Activated effector memory CD4-positive, alpha-beta T cell treated with anti-CD3 and anti-CD28 coated beads, Interleukin-2, amount 50 U/mL, for 16 hours (primary cell): ENCODE results near the gene AP4B1.

Experiments used
- DNase-seq: peaks from one replicate; pipeline ENCODE4 v3.0.0-alpha.2; 2020

Gene AP4B1

DNA sequence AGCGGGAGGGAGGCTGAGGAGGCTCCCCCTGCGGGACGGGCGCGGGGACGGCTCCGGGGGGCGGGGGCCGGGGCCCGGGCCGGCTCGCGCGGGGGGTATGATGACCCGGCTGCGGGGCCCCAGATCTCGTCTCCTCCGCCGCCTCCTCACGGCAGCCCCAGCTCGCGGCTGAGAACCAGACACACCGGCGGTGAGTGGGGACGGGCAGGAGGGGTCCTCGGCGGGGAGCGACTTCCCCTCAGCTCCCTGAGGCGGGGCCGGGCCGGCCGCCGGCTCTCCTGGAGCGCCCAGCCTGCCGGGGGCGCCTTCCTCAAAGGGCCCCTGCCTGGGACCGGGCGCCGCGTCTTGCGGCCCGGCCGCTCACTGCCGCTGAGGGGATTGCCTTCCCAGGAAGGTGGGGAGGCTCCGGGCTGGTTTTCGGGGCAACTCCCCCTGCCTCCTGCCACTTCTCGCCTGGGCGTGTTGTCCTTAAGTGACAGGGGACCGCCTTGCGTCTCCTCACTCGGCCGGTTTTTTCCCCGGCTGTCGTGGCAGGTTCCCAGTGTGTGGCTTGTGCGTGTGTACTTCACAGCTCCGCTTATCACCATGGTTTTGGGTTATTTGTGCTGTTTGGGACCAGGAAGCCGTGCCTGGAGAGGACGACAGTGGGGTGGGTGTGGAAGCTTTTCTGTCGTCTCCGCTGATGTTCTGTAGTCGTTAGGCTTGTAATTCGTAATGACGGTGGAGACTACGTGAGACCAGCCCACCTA, 25.3 kb upstream of the AP4B1 start:
- peak; percentile 88 for DNase-seq

DNA sequence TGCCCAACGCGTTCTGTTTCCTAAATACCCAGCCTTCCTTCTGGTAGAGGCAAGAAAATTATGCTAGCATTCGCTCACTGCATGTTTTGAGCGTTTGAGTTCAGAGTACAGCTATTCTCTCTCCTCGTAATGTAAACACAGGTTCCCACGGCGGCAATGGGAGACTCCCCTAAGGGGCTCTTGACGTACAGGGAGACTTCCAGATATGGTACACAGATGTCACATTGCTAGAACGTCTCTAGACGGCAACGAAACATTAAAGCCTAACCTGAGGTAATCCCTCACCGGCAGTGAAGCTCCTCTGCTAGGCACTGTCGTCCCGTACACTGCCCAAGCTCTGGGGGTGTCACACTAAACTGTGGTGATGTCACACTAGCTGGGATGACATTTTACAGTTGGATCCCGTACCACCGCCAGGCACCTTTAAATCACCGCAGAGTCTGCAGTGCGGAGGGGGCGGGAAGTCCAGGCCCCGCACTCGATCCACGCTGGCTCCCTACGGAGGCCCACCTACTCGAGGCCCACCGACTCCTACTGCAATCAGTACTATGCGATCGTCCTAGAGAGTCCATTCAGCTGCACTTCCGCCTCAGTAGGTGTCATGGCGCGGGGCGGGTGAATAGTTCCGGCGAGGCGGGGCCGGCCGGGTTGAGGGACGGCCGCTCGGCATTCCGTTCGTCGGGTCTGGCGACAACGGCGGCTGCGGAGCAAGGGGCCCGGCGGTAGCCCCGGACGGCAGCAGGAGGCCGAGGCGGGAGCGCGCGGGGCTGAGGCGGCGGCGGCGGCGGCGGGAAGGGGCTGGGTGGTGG, 24.5 kb upstream of the AP4B1 start, which contains the start of gene HIPK1:
TSS of gene HIPK1 (plus strand) at position 384 of the 809 bp plus-strand sequence.
- DNase-seq: peak; percentile 97

DNA sequence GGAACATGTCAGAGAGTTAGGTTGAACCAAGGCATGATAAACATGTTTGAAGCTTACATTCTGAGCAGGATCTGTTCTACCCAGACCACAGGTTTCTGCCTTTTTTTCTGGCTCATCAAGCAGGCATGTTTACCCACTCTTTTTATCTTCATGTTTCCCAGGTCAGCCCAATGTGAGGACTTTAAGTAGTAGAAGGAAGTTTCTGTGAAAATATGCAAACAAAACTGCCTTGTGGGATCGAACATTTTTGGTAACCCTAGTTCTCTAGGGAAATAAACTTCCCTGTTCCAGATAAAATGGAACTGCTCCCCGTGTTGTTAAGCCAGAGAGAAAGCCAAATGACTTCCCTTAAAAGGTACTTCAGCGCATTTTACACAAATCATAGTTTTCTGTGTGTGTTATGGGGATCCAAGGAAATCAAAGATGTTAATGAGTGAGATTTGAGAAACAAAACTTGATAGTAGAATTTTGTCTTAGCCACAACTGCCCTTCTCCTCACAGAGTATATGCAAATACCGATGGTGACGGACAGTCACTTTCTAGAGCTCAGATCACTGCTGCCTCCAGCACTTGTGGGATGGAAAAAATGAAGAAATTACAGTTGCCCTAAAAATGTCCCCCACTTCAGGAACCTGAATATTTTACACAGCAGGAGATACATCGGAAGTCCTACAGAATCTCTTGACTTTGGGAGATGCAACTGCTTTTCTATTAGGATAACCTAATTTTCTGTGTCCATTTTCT, 23.8 kb upstream of the AP4B1 start:
- DNase-seq: no peak

DNA sequence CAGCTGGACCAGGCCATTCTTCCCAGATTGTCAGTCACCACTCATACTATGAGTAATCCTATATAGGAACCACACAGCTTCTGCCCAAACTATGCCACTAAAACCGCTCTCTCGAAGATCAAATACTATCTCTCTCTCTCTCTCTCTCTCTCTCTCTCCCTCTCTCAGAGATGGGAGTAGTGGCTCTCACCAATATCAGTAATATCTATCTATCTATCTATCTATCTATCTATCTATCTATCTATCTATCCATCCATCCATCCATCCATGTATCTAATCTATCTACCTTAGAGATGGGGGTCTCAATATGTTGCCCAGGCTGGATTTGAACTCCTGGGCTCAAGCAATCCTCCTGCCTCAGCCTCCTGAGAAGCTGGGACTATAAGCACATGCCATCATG, 19.9 kb upstream of the AP4B1 start:
- DNase-seq: no peak

DNA sequence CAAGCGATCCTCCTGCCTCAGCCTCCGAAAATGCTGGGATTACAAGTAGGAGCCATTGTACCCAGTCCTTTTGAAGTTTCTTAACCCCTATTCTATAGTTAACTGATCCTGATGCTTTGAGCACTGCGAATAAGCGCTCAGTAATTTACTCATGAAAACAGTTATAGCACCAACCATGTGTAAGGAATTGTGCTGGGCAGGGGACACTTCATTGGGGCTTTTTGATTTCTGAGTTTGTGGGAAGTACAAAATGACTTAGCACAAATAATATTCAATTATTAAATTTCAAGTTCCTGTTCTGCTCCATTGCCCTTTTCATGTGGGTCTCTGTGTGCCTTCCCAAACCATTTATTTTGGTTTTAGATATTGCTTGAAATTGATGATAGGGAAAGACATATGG, 18.4 kb upstream of the AP4B1 start:
- DNase-seq: no peak

DNA sequence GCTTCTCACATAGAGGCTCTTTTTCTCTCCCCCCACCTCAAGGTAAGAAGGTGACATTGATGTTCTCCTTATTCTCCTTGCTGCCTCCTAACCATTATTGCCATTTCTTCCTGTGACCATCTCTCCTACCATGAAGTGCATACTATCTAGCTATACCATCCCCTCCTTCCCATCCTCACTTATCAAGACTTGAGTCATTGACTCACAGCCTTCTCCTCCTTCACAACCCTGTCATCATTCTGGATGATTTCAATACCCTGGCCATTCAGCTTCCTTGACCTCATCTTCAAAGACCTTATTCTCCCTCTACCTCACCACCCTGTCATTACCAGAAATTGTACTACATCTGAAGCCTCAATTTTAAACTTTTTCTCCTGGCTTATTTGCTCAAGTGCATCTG, 13.6 kb upstream of the AP4B1 start:
- DNase-seq: no peak

DNA sequence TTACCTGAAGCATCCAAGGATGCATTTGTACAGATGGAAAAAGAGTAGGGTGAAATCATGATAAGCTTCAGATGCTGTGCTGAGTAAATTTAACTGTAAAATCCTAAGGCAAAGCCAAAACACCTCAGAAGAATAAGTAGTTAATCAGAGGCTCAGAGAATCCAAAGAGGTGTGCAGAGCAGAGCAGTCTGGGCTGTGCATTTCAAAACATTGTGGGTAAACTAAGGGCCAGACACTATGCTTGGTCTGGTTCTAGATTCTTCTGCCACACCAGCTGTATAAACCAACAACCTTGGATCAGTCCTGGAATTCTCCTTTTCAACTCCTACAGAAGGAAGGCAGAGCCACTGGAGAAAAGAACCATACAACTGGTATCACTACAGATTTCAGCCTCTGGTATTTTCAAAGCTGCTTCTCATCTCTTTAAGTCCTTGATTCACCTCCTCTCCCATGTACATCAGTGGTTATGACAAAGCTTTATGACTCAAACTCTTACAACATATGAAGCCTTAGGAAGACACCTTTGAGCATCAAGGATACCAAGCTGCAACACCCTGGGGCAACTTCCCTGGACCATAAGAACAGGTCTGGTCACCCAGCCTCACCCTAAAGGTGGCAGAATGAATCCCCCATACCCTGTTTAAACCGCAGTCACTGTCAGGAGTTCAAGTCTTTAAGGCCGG, 12.9 kb upstream of the AP4B1 start:
- DNase-seq: no peak

DNA sequence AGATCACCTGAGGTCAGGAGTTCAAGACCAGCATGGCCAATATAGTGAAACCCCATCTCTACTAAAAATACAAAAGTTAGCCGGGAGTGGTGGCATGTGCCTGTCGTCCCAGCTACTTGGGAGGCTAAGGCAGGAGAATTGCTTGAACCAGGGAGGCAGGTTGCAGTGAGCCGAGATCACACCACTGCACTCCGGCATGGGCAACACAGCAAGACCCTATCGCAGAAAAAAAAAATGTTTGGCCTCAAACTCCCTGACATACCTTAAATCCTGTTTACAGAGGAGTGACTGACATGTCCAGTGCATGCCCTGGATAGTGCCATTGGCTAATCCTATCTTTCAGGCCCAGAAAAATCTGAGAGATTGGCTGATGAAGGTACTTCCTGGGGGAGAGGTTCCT, 12.4 kb upstream of the AP4B1 start:
- DNase-seq: no peak

DNA sequence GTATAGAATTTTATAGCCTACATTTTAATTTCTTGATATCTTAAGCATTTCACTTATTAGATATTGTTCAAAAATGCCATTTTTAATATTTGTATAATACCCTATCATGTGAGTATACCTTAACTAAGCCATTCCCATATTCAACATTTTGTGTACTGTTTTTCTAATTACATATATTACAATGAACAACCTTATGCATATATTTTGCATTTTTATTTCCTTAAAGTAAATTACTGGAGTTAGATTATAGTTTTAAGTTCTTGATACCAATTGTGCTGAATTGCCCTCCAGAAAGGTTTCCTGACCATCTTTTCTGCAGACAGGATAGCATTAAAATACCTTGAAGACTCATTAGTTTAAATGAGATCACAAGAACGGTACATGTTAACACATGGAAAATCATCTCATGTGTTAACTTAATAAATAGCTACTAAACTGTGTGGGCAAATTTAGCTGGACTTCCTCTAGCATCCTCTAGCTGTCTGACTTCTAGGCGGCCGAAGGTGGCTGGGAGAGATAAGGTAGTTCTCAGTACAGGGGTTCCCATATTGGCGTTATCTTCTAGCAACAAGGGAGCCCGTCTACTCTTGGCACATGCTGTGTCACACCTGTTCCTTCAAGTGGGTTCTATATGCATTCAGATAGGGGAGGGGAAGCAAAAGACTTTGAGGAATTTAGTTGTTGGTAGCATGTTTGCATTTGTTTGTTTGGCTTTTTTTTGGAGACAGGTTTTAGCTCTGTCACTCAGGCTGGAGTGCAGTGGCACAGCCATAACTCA, 9.5 kb upstream of the AP4B1 start:
- DNase-seq: no peak

DNA sequence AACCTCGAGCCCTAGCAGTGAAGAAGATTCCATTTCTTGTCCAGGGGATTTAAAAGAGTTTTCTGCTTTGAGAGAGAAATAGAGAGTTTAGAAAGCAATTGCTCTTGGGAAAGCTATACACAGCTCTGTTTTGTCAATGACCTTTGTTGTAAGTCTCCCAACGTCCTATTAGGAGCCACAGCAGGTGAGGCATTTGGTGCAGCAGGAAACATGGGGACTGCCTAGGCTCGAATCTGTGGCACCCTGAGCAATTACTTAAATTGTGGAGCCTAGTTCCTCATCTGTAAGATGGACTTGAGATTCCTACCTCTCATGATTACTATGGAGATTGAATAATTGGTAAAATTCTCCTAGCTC, 8.7 kb upstream of the AP4B1 start:
- DNase-seq: no peak

DNA sequence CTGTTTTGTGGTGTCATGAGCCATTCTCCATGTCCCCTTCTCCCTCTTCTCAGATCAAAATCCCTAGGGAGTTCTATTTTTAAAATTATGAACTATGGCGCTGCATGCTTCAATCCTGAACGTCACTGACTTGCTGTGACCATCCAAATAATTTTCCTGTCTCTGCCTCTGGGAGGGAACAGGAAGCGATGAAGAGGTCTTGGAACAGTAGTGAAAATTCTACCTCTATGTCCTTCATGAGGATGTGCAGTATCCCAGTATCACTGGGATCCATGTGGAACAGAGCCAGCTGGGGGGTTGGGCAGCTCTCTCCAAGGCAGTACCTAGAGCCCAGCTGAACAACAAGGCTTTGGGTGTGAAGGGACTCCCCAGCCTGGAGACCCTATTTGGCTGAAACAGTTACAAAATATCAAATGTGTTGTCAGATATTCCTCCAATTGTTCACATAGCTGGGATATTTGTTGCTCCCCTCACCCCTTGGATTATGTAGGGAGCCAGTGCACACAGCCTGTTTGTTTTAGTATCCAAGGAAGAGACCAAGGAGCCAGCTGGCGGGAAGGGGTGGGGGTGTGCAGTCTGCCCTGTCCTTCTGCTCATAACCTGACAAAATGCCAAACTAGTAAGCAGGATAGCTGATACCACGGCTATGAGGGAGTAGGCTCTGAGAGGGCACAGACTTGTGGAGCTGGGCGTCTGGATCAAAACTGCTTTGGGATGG, 8.2 kb upstream of the AP4B1 start:
- no peak for DNase-seq

DNA sequence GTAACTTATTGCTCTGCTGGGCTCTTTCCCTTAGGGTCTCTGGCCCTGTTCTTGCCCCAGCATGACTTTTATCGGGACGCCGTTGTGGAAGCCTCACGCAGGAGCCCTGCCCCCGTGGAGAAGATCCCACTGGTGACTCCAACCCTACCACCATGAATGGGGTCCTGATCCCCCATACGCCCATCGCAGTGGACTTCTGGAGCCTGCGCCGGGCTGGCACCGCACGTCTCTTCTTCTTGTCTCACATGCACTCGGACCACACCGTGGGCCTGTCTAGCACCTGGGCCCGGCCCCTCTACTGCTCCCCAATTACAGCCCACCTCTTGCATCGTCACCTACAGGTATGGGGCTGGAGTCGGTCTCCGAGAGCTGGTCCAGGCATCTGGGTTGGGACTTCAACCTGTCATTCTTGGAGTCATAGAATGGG, 849 bp upstream of the AP4B1 start:
- no peak for DNase-seq

DNA sequence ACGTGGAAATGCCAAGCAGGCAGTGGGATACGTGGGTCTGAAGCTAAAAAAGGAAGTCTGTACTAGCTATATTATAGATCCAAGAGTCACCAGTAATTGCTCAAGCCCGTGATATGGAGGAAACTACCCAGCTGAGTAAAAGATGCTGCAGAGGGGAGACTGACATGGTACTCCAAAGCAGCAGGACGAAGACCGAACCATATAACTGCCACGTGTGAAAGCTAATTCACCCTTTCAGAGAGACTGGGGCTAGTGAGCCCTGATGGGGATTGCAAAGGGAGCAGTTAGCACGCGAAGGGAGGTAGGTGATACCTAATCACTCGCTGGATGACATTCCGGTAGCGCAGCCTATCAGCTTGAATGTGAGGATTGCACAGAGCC, 316 bp downstream of the AP4B1 start:
- DNase-seq: no peak

DNA sequence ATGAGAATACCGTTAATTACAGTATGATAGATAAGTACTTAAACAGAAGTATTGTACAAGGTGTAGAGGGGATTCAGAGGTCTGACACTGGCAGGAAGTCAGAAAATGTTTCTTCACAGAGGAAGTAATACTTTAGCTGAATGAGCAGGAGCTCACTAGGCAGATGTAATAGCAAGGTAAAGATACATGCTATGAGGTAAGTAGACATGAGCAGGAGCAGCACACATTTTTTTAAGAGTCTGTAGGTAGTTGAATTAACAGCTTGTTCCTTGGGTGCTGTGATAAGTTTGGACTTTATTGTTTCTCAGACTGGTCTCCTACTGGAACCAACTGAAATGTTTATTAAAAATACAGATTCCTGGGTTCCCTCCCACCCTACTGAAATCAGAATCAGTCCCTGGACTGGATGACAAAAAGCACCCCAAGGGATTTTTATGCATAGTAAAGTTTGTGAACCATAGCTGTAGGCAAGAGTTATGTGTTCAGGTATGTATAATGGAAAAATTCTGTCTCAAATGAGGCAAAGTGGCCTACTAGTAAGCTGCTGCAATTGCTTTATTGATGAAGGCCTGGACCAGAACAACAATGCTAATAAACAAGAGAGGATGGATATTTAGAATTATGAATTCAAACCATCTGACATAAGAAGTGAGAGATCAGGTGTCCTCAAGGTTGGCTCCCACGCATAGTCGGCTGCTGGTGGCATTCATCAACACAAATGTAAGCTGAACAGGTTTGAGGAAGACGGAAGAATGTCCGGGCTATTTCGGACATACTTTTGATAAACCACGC, 902 bp downstream of the AP4B1 start:
- DNase-seq: peak; percentile 67

DNA sequence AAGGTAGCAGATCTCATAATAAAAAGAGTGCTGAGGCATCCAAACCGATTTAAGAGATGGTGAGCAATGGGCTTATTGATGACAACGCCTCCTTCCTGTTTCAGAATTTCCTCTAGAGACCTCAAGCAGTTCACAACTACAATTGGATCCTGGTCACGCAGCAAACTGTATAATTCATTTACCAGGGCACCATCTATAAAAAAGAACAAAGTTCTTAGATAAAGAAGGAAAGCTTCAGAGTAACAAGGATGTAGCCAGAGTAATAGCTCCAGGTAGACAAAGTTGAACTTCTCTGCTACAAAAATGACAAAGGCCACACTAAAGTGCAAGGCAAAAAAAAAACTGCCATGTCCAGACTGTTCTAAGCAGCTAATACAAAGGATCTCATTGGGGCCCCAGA, 3.4 kb downstream of the AP4B1 start:
- DNase-seq: no peak

DNA sequence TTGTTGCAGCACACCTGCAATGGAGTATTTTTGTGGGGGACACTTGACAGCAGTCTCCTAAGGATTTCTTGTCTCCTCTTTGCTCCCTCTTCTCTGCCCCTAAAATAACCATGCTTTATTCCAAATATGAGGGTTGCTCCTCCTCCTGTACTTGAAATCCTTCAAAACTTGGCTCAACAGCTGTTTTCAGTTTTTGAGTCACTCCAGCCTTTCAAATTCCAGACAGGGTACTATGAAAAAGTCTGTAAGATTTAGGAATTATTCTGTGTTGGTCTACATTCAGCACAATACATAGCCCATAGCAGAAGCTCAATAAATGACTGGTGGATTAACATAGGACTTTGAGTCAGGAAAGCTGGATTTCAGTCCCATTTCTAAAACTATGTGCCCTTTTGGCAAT, 5.5 kb downstream of the AP4B1 start:
- no peak for DNase-seq

DNA sequence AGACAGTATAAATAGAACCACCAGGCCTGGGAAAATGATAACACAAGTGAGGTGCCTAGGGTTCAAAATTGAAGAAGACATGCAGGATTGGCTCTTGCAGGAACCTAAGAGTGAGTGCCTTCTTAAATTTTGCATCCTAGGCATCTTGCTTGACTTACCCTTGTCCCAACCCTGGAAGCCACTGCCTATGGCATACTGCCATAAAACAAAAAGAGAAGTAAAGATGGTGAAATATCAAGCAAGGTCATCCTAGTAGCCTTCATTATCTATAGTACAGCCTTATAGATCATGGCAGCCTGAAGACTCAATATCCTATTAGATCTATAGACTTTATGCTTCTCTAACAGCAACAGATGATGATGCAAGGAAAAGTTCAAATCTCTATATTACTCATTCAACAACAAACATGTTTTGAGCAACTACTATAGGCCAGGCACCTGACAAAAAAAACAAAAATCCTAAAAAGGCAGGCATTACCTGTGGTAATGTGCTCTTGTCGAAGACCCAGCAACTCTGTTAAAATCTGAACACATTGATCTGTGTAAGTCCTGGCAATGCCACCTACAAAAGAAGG, 6.3 kb downstream of the AP4B1 start:
- DNase-seq: no peak

DNA sequence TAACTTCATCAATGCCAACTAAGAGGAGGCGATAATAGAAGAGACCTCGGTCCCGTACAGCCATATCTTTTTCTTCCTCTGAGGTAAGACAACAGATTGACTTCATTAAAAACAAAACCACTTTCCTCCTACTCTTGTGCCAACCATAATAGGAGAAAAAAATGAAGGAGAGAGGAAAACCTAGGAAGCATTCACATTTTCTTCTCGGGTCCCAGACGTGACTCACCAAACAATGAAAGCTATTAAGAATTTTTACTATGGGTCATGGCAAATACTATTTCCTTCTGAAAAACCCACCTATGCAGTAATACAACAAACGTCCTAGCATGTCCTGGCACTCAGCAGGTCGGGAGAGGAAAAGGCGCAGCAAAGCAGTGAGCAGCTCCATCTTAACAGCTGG, 8.6 kb downstream of the AP4B1 start:
- no peak for DNase-seq

DNA sequence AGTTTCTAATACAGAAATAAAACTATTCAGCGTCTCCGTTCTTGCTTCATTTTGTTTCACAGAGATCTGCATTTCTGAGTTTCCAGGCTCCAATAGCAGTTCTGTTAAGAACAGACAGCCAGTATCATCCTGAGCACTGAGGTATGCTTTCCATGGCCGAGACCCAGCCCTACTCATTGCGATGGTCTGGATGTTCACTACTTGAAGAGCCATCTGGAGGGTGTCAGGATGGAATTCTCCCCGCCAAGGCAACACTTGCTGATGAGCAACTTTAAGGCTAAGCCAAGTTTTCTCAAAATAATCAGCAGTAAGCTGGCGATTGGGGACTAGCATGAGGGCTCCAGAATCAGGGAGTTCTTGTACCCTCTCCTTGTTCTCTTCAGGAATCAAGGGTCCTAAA, 9.5 kb downstream of the AP4B1 start:
- no peak for DNase-seq

DNA sequence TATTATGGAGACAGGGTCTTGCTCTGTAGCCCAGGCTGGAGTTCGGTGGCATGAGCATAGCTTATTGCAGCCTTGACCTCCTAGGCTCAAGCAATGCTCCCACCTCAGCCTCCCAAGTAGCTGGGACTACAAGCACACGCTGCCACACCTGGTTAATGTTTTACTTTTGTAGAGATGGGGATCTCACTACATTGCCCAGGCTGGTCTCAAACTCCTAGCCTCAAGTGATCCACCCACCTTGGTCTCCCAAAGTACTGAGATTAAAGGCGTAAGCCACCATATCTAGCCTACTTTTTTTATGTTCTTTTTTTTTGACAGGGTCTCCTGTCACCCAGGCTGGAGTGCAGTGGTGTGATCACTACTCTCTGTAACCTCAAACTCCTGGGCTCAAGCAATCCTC, 11.3 kb downstream of the AP4B1 start:
- no peak for DNase-seq
